T-helper 2 cell treated with Interferon-gamma antibody and Interleukin-4, amounts not matched to agents 100 ng/mL and 5 ng/mL, for 36 hours (primary cell): ENCODE results near the gene GOLPH3. TPM values are rescaled to one million over a fixed set of nuclear protein-coding genes. Genes with fewer than 3 reads are reported as not detected.
"Not testable (repeated sequence)": the region's sequence is repeated elsewhere in the genome, so short reads cannot be mapped to it uniquely, and the experiment has no call there.

ENCODE experiments used
- intact Hi-C: fragments of 100-400 bp; cut with micrococcal nuclease; formaldehyde crosslinking; loops from one replicate; pipeline ENCODE4 v1.15.1; 2023
- total RNA-seq: library from RNA; stranded (reverse); gene quantifications from 2 replicates; pipeline ENCODE4 v1.2.3, GENCODE V29; 2022

Gene GOLPH3
- total RNA-seq, 1 donor from 2014 or later, result 78.0 TPM

DNA sequence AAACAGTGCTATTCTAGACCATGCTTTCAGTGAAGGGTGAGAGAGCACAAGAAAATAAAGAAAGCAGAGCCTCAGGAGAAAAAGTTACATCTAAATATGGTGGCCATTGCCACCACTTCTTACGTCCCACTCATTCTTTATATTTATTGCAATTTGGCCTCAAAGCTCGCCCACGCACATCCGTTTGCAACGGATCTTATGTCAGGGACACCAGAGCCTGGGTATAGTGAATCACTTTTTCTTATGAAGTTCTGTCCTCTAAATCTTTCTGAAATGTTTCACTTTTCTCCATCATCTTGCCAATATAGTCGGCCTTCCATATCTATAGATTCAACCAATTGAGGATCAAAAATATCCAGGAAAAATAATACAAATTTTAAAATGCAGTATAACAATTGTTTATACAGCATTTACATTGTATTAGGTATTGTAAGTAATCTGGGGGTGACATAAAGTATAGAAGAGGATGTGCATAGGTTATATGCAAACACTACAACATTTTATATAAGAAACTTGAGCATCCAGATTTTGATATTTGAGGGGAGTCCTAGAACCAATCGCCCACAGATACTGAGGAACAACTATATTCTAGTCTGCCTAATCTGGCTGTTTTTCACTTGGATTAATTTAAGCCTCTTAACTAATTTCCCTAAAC, 35.2 kb downstream of the GOLPH3 start:
- intact Hi-C loops, result loop anchor here (5.0 kb wide), 1 partner anchor 33 kb away; the partner anchor contains the start of gene GOLPH3

DNA sequence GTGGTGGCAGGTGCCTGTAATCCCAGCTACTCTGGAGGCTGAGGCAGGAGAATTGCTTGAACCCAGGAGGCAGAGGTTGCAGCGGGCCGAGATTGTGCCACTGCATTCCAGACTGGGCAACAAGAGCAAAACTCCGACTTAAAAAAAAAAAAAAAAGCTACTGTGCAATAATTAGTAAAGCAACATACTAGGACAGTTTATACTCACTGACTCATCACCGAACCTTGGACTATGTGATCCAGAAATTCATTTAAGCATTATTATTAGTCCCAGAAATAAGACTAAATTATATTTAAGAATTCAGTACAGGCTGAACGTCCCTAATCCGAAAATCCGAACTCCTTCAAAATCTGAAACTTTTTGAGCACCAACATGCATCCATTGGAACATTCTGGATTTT, 37.8 kb downstream of the GOLPH3 start:
- intact Hi-C loops, result loop anchor here (5.0 kb wide), 1 partner anchor 36 kb away; the partner anchor contains the start of gene GOLPH3

DNA sequence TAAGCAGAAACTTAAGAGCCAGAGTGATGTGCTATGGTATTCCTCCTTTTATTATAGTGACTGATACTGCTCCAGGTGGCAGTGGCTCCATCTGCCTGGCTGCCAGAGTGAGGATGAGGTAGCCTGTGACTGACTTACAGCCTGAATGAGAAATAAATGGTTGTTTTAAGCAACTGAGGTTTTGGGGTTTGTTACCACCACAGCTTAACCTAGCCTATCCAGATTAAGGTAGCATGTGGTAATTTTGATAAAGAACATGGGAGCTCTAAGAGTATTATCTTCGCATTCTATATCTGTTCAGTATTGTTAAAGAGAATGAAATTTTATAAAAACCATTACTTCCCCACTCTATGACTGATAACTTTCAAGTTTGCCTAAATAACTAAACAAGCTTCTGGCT, 39.0 kb downstream of the GOLPH3 start:
- intact Hi-C loops, result loop anchor here (5.0 kb wide), 1 partner anchor 37 kb away; the partner anchor contains the start of gene GOLPH3

DNA sequence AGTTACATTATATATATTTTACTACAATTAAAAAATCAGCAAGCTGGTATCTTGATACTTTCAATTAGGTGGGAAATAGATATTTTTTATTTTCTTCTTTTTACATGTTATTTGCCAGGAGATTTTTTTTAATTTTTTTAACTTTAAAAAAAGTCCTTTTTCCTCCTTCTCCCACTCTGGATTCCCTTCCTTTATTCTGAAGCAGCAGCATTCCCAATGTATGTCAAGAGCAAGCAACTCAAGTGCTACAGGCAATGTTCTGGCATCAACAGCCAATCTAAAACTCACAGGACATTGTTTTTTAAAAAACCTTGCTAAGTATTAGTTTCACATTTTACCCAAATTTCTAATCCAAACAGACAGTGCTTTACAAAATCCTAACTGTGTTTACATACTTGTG, 41.4 kb downstream of the GOLPH3 start:
- intact Hi-C loops, result no loop called here

- intact Hi-C loops, result no loop called here
Observed at GRCh38 chr5:32131604-32132003, 42.5 kb downstream of the GOLPH3 start.

GRCh38 chr5:32130865-32131264, 43.3 kb downstream of the GOLPH3 start:
- intact Hi-C loops, result no loop called here

GRCh38 chr5:32129074-32129598, 45.0 kb downstream of the GOLPH3 start:
- intact Hi-C loops, result no loop called here

DNA sequence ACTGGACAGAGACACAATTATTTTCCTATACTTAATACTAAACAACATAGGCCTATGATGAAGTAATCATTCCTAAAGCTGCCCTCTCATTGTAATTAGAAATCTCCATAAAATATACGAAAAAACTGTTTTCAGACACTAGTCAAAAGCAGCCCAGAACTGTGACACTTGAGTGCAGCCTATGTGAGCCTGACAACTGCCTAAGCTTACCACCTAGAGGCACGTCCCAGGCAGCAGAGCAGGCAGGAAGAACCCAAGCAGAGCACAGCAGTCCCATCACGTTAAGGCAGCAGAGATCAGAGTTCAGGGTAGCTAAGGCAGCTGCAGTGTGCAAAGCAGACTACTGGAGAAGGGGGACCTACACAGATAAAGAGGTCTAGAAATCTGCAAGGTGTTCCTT, 46.4 kb downstream of the GOLPH3 start:
- intact Hi-C loops, result no loop called here

DNA sequence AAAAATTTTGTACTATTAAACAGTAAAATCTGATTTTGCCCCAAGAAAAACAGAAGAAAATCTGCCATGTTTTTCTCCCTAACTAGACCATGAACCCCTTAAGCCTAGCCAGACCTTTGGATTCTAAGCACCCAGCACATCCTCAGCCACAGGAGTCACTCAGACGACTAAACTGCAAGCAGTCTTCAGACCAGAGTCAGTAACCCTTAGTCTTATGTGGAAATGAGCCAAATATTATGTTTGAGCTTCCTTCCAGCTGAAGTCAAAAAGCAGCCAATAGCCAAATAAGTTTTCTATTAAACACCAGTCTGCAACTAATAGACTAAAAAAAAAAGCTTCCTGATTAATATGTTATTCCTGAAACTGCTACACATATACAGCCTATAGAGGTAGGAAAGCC, 47.4 kb downstream of the GOLPH3 start:
- intact Hi-C loops, result no loop called here

- intact Hi-C loops, result no loop called here
Observed at GRCh38 chr5:32123889-32124676, 50.0 kb downstream of the GOLPH3 start.

- intact Hi-C loops, result no loop called here
Observed at GRCh38 chr5:32123058-32123805, 50.9 kb downstream of the GOLPH3 start.

DNA sequence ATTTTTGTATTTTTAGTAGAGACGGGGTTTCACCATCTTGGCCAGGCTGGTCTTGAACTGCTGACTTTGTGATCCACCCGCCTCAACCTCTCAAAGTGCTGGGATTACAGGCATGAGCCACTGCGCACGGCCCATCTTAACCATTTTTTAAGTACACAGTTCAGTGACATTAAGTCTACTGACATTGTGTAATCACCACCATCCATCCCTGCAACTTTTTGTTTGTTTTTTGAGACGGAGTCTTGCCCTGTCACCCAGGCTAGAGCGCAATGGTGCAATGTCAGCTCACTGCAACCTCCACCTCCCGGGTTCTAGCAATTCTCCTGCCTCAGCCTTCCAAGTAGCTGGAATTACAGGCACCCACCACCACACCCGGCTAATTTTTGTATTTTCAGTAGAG, 55.2 kb downstream of the GOLPH3 start:
- intact Hi-C loops, result not testable (repeated sequence)

DNA sequence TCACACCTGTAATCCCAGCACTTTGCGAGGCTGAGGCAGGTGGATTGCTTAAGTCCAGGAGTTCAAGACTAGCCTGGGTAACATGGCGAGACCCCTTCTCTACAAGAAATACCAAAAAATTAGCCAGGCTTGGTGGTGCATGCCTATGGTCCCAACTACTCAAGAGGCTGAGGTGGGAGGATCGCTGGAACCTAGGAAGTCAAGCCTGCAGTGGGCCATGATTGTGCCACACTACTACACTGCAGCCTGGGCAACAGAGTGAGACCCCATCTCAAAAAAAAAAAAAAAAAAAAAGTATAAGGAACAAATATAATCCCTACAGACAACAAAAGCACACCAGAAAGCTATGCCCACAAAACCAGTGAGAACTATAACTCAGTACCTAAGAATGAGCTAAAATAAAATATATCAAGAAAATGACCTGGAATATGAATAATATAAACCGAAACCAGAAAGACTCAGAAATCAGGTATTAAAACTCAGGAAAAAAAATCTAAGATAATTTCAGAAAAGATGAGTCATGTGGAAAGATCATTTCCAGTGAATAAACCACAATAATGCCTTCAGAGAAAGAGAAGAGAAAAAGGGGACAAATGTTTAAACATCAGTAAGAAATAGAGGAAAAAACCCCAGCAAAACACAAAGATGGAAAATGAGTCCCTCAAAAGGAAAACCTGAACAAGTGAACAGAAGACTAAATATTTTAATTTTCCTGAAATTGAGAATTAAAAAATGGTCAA, 57.4 kb downstream of the GOLPH3 start:
- intact Hi-C loops, result no loop called here

DNA sequence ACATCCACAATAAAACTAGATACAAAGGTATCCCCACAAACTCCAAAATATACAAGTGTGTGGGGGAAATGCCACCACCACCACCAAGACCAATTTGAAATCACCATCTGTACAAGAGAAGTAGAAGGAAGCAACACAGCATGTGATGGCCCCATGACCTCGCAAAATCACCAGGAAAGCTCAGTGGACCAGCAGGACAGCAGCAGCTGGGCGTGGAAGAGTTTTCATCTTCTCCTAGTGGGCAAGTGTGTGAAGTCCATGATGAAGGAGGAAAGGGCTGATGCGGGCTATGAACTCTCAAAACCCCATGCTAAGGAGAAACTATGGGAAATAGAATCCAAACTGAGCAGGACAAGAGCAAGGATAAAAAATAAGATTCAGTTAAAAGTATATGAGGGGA, 58.1 kb downstream of the GOLPH3 start:
- intact Hi-C loops, result no loop called here

DNA sequence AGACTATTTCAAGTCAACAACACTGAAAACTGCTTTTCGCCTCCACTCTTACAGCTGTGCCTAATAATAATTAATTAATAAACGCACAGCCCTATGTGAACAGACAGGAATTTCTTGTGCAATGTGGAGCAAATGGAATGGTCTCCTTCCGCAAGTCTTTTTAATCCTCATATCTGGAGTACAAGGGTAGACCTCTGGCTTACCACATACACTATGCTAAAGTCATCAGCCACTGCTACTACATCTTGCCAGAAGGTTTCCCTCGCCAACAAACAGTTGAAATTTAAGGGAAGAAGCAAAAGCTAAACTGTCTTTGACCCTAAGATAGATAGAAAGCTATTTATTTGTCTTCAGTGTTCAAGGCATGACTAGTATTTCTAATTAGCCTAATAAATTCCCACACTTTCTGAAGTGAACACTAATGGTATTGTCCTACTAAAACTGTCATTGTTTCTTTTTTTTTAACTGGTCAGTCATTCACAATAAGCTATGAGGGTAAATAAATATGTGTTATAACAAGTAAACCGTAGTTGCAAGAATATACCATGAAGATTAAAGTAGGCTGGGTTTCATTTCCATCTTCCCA, 63.9 kb downstream of the GOLPH3 start:
- intact Hi-C loops, result no loop called here

- intact Hi-C loops, result no loop called here
Observed at GRCh38 chr5:32109236-32109635, 64.9 kb downstream of the GOLPH3 start.

GRCh38 chr5:32108167-32108566, 66.0 kb downstream of the GOLPH3 start:
- intact Hi-C loops, result no loop called here

DNA sequence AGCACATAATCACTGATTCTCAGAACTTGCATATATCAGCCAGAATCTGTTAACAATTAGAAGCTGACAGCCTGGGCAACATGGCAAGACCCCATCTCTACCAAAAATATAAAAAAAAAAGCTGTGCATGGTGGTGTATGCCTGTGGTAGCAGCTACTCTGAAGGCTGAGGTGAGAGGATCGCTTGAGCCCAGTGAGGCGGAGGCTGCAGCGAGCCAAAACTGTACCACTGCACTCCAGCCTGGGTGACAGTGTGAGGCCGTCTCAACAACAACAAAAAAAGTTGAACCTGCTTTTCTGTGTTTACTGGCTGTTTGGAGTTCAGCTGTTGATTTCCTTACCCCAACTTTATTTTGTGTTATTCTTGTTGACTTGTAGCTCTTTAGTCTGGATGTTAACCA, 66.8 kb downstream of the GOLPH3 start:
- intact Hi-C loops, result no loop called here

DNA sequence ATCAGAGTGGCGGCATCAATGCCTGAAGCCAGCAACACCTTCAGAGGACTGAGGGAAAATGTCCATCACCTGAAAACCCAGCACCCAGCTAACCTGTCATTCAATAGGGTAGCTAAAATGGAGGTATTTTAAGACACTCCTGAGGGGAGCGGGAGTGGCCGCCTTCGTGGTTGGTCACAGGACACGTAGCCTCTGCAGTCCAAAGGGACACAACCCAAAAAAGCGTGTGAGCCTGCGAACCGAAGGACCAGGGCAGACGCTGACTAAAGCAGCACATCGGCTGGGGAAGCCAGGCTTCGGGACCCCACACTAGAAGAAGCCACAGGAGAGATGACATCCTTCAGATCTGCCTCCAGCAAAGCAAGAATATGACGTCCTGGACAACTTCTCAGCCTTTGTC, 70.6 kb downstream of the GOLPH3 start:
- intact Hi-C loops, result no loop called here

GRCh38 chr5:32102254-32102986, 71.7 kb downstream of the GOLPH3 start:
- intact Hi-C loops, result no loop called here
